Skeletal muscle satellite cell (primary cell): ENCODE data around the gene BCAS3.
A peak's percentile ranks its signal among the peaks of the same experiment; 100 is the strongest.

ENCODE experiments used
- H3K27me3 ChIP-seq: 2 replicates; pipeline ENCODE4 v1.7.0; 2013; ENCODE audit warnings: low read length; ENCODE audit not compliant: control insufficient read depth, insufficient read depth
- H3K36me3 ChIP-seq: 2 replicates; pipeline ENCODE4 v1.7.0; 2013; ENCODE audit warnings: mild to moderate bottlenecking, control low read depth, low read length; ENCODE audit not compliant: insufficient read depth
- H3K4me1 ChIP-seq: 2 replicates; pipeline ENCODE4 v1.7.0; 2013; ENCODE audit warnings: low read length; ENCODE audit not compliant: control insufficient read depth, insufficient read depth
- H3K4me2 ChIP-seq: 2 replicates; pipeline ENCODE4 v1.7.0; 2013; ENCODE audit warnings: mild to moderate bottlenecking, low read length
- H3K4me3 ChIP-seq: 2 replicates; pipeline ENCODE4 v1.7.0; 2013; ENCODE audit warnings: low read length
- H3K9ac ChIP-seq: 2 replicates; pipeline ENCODE4 v1.7.0; 2013; ENCODE audit warnings: mild to moderate bottlenecking, low read depth, low read length, moderate library complexity
- H3K9me3 ChIP-seq: replicated peaks from 2 replicates; pipeline ENCODE4 v1.7.0; 2013; ENCODE audit warnings: mild to moderate bottlenecking, control low read depth, low read length

BCAS3 gene

GRCh38 chr17:61400717-61401388, 723.2 kb downstream of the BCAS3 start:
- Histone ChIP-seq H3K4me3 (peak overlapping the region; percentile 85), H3K4me2 (peak overlapping the region; percentile 97), H3K9me3 (no peaks in the 10 kb centered on the region), H3K4me1 (peaks cover 48% of the 10 kb centered on the region), H3K36me3 (peaks cover 37% of the 10 kb centered on the region), H3K9ac (peak overlapping the region; percentile 95), H3K27me3 (no peaks in the 10 kb centered on the region)

GRCh38 chr17:61401389-61402072, 723.9 kb downstream of the BCAS3 start:
- peak overlapping the region; percentile 85 for H3K4me3 ChIP-seq
- peak overlapping the region; percentile 95 for H3K9ac ChIP-seq
- H3K4me2 ChIP-seq, result peak overlapping the region; percentile 97
- peaks cover 42% of the 10 kb centered on the region for H3K36me3 ChIP-seq
- H3K4me1 ChIP-seq, result peaks cover 47% of the 10 kb centered on the region
- no peaks in the 10 kb centered on the region for H3K27me3 ChIP-seq
- H3K9me3 ChIP-seq, result no peaks in the 10 kb centered on the region

- H3K27me3 ChIP-seq, result no peaks in the 10 kb centered on the region
- peak overlapping the region; percentile 85 for H3K4me3 ChIP-seq
- H3K9me3 ChIP-seq, result no peaks in the 10 kb centered on the region
- peaks cover 42% of the 10 kb centered on the region for H3K4me1 ChIP-seq
- H3K4me2 ChIP-seq, result peak overlapping the region; percentile 97
- H3K9ac ChIP-seq, result no peak overlapping the region
- peaks cover 48% of the 10 kb centered on the region for H3K36me3 ChIP-seq
Measured at GRCh38 chr17:61402073-61402541, 724.5 kb downstream of the BCAS3 start.

GRCh38 chr17:61402978-61403800, 725.5 kb downstream of the BCAS3 start:
- Histone ChIP-seq H3K27me3 (no peaks in the 10 kb centered on the region), H3K9me3 (no peaks in the 10 kb centered on the region), H3K36me3 (peaks cover 53% of the 10 kb centered on the region), H3K4me2 (peak overlapping the region; percentile 66), H3K4me3 (peak overlapping the region; percentile 48), H3K4me1 (peaks cover 33% of the 10 kb centered on the region), H3K9ac (no peak overlapping the region)

GRCh38 chr17:61403801-61404662, 726.4 kb downstream of the BCAS3 start:
- H3K4me2 ChIP-seq, result peak overlapping the region; percentile 66
- H3K27me3 ChIP-seq, result no peaks in the 10 kb centered on the region
- H3K9me3 ChIP-seq, result no peaks in the 10 kb centered on the region
- peak overlapping the region; percentile 18 for H3K9ac ChIP-seq
- H3K4me1 ChIP-seq, result peaks cover 33% of the 10 kb centered on the region
- peaks cover 58% of the 10 kb centered on the region for H3K36me3 ChIP-seq
- peak overlapping the region; percentile 48 for H3K4me3 ChIP-seq

GRCh38 chr17:61404663-61404912, 726.9 kb downstream of the BCAS3 start:
- H3K4me2 ChIP-seq, result peak overlapping the region; percentile 66
- no peaks in the 10 kb centered on the region for H3K27me3 ChIP-seq
- H3K36me3 ChIP-seq, result peaks cover 58% of the 10 kb centered on the region
- no peak overlapping the region for H3K4me3 ChIP-seq
- peak overlapping the region; percentile 18 for H3K9ac ChIP-seq
- peaks cover 33% of the 10 kb centered on the region for H3K4me1 ChIP-seq
- H3K9me3 ChIP-seq, result no peaks in the 10 kb centered on the region

- Histone ChIP-seq H3K4me2 (no peak overlapping the region), H3K4me1 (peaks cover 38% of the 10 kb centered on the region), H3K9ac (no peak overlapping the region), H3K27me3 (no peaks in the 10 kb centered on the region), H3K9me3 (no peaks in the 10 kb centered on the region), H3K4me3 (no peak overlapping the region), H3K36me3 (peaks cover 58% of the 10 kb centered on the region)
Measured at GRCh38 chr17:61404913-61405685, 727.4 kb downstream of the BCAS3 start.

- Histone ChIP-seq H3K9ac (no peak overlapping the region), H3K4me1 (peaks cover 38% of the 10 kb centered on the region), H3K4me3 (no peak overlapping the region)
Measured at GRCh38 chr17:61405686-61406536, 728.3 kb downstream of the BCAS3 start.

GRCh38 chr17:61406537-61406845, 728.8 kb downstream of the BCAS3 start:
- no peak overlapping the region for H3K9ac ChIP-seq

More at GRCh38 chr17:61405686-61406536, 728.3 kb downstream of the BCAS3 start:
- H3K27me3 ChIP-seq, result no peaks in the 10 kb centered on the region
- H3K36me3 ChIP-seq, result peaks cover 58% of the 10 kb centered on the region
- no peak overlapping the region for H3K4me2 ChIP-seq
- H3K9me3 ChIP-seq, result no peaks in the 10 kb centered on the region

More at GRCh38 chr17:61406537-61406845, 728.8 kb downstream of the BCAS3 start:
- Histone ChIP-seq H3K9me3 (no peaks in the 10 kb centered on the region), H3K4me3 (no peak overlapping the region), H3K4me2 (no peak overlapping the region), H3K4me1 (peaks cover 40% of the 10 kb centered on the region), H3K36me3 (peaks cover 55% of the 10 kb centered on the region), H3K27me3 (no peaks in the 10 kb centered on the region)
